C4-2B (cell line): ENCODE data around the gene MT1B.
"Not testable (repeated sequence)": the region's sequence is repeated elsewhere in the genome, so short reads cannot be mapped to it uniquely, and the experiment has no call there.

Experiments used
- CTCF ChIP-seq: fragments of 450-650 bp; conservative IDR thresholded peaks from 2 replicates; pipeline ENCODE4 v1.5.1; 2017; ENCODE audit warnings: mild to moderate bottlenecking
- ZFX ChIP-seq: fragments of 450-650 bp; IDR thresholded peaks from 2 replicates; pipeline ENCODE4 v1.6.1; 2017

- not testable (repeated sequence) for TF ChIP-seq CTCF, ZFX
These were observed 22.9 kb downstream of the MT1B start for GRCh38 chr16:56674570-56674969.
